PC-3 (cell line): Measurements from ENCODE around the gene CNDP1. TPM values are rescaled to one million over a fixed set of nuclear protein-coding genes. Genes with fewer than 3 reads are reported as not detected.

Experiments used
- ATAC-seq: fragments of 200-7000 bp; cut with Tn5 transposase; 2 replicates; pipeline ENCODE4 v1.9.1; 2020; ENCODE audit warnings: mild to moderate bottlenecking, moderate library complexity
- BruUV-seq: library from RNA; stranded (reverse); fragments of 400-500 nt; replicated peaks from 2 replicates; lab custom pipeline; 2021; lab: Mats Ljungman, UMichigan
- CTCF ChIA-PET: fragments of 300-600 bp; sonication (Branson Sonifier 250); formaldehyde crosslinking; loops from one replicate; lab custom pipeline; 2022; ENCODE audit warnings: antibody characterized with exemption; lab: Charles Lee
- POLR2A ChIA-PET: fragments of 300-600 bp; sonication (Branson Sonifier 250); formaldehyde crosslinking; loops from one replicate; lab custom pipeline; 2022; ENCODE audit warnings: antibody characterized with exemption; ENCODE audit not compliant: unreplicated experiment; lab: Charles Lee
- DNase-seq: peaks from one replicate; pipeline ENCODE4 v3.0.0-alpha.2; 2015
- H2AFZ ChIP-seq: fragments of 300-600 bp; sonication (generic); 2 replicates; pipeline ENCODE4 v1.6.0; 2016; ENCODE audit warnings: antibody characterized with exemption, low read length
- H3F3A ChIP-seq: fragments of 300-600 bp; sonication (generic); one replicate; pipeline ENCODE4 v1.6.0; 2017; ENCODE audit warnings: antibody characterized with exemption, low read length, control low read depth, mild to moderate bottlenecking; ENCODE audit not compliant: unreplicated experiment
- H3K27ac ChIP-seq: fragments of 300-600 bp; sonication (generic); 2 replicates; pipeline ENCODE4 v1.5.1; 2016; ENCODE audit warnings: mild to moderate bottlenecking, low read length
- H3K27me3 ChIP-seq: fragments of 300-600 bp; sonication (generic); 2 replicates; pipeline ENCODE4 v1.6.1; 2016; ENCODE audit warnings: low read length, mixed read lengths
- H3K36me3 ChIP-seq: fragments of 300-600 bp; sonication (generic); 2 replicates; pipeline ENCODE4 v1.6.1; 2016; ENCODE audit warnings: low read depth, mixed run types, low read length, mixed read lengths
- H3K4me1 ChIP-seq: fragments of 300-600 bp; sonication (generic); 2 replicates; pipeline ENCODE4 v1.5.1; 2016; ENCODE audit warnings: low read length; ENCODE audit not compliant: insufficient read depth
- H3K4me2 ChIP-seq: fragments of 300-600 bp; sonication (generic); 2 replicates; pipeline ENCODE4 v1.6.0; 2016; ENCODE audit warnings: low read length
- H3K4me3 ChIP-seq: fragments of 300-600 bp; sonication (generic); 2 replicates; pipeline ENCODE4 v1.5.1; 2016; ENCODE audit warnings: mild to moderate bottlenecking, low read length, mixed read lengths
- H3K79me2 ChIP-seq: fragments of 300-600 bp; sonication (generic); 2 replicates; pipeline ENCODE4 v1.6.1; 2017; ENCODE audit warnings: low read length, mixed read lengths
- H3K9ac ChIP-seq: fragments of 300-600 bp; sonication (generic); 2 replicates; pipeline ENCODE4 v1.6.0; 2016; ENCODE audit warnings: mild to moderate bottlenecking, low read length
- H3K9me2 ChIP-seq: fragments of 300-600 bp; sonication (generic); replicated peaks from 2 replicates; pipeline ENCODE4 v1.6.1; 2016; ENCODE audit warnings: mixed run types, low read length, mixed read lengths
- H3K9me3 ChIP-seq: fragments of 300-600 bp; sonication (generic); 2 replicates; pipeline ENCODE4 v1.6.1; 2016; ENCODE audit warnings: low read length, mixed read lengths
- H4K20me1 ChIP-seq: fragments of 300-600 bp; sonication (generic); 2 replicates; pipeline ENCODE4 v1.6.1; 2016; ENCODE audit warnings: low read length, mixed read lengths
- CTCF ChIP-seq: fragments of 300-600 bp; sonication (generic); conservative IDR thresholded peaks from 2 replicates; pipeline ENCODE4 v1.5.1; 2017; ENCODE audit warnings: antibody characterized with exemption, low read depth, mild to moderate bottlenecking, low read length
- EZH2 ChIP-seq: fragments of 300-600 bp; sonication (generic); IDR thresholded peaks from one replicate; pipeline ENCODE4 v1.6.1; 2017; ENCODE audit warnings: antibody characterized with exemption, mild to moderate bottlenecking, low read length; ENCODE audit not compliant: unreplicated experiment
- EZH2phosphoT487 ChIP-seq: fragments of 300-600 bp; sonication (generic); IDR thresholded peaks from 2 replicates; pipeline ENCODE4 v1.6.1; 2018; ENCODE audit warnings: mild to moderate bottlenecking, antibody characterized with exemption, low read length, borderline replicate concordance
- intact Hi-C: fragments of 100-400 bp; cut with micrococcal nuclease; formaldehyde crosslinking; loops from 2 replicates; pipeline ENCODE4 v1.9.0; 2023
- total RNA-seq: library from RNA; depleted of rRNA; stranded (reverse); fragments of >200 nt; gene quantifications from 2 replicates; pipeline ENCODE4 v1.2.3, GENCODE V29; 2014

Gene CNDP1
- total RNA-seq, 1 experiment from 2014 or later, result not detected

DNA sequence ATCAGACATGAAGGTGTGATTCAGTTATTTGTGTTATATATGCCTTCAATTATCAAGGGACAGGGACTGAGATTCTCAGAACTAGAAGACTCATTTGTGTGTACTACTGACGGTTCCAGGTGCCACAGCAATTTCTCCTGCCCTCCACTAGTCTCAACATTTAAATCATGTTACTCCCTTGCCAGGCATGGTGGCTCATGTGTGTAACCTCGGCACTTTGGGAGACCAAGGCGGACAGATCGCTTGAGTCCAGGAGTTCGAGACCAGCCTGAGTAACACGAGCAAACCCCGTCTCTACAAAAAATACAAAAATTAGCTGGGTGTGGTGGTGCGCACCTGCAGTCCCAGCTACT, 37.0 kb upstream of the CNDP1 start:
- TF ChIP-seq EZH2phosphoT487, result no peak
- no peak for TF ChIP-seq EZH2
- no peak for TF ChIP-seq CTCF
- H3K27me3 ChIP-seq, result no peaks in the 10 kb centered on the region
- H3K4me2 ChIP-seq, result peak overlapping the region; percentile 95
- DNase-seq (no peak), ATAC-seq (no peak)
- no peaks in the 10 kb centered on the region for H3K9me3 ChIP-seq
- no peak overlapping the region for H2AFZ ChIP-seq
- H3K27ac ChIP-seq, result no peak overlapping the region
- H3K9me2 ChIP-seq, result no peaks in the 10 kb centered on the region
- H4K20me1 ChIP-seq, result no peaks in the 10 kb centered on the region
- H3K79me2 ChIP-seq, result peaks cover 39% of the 10 kb centered on the region
- TSS peak; percentile 33 for BruUV-seq
- H3F3A ChIP-seq, result no peaks in the 10 kb centered on the region
- CTCF ChIA-PET, result no interaction called here
- H3K4me1 ChIP-seq, result peaks cover 34% of the 10 kb centered on the region
- peaks cover 9% of the 10 kb centered on the region; the same call in 1 of the 2 replicates for H3K36me3 ChIP-seq
- intact Hi-C loops, result loop anchor here (5.0 to 10.0 kb wide), 2 partner anchors 62 to 300 kb away; no protein-coding TSS in a partner anchor
- H3K9ac ChIP-seq, result peak overlapping the region; percentile 96
- peak overlapping the region; percentile 78 for H3K4me3 ChIP-seq
- POLR2A ChIA-PET, result no interaction called here

GRCh38 chr18:74497778-74498177, 36.5 kb upstream of the CNDP1 start:
- ATAC-seq (no peak), DNase-seq (no peak)
- no TSS peak for BruUV-seq
- Histone ChIP-seq H3K27me3 (no peaks in the 10 kb centered on the region), H3K9me3 (no peaks in the 10 kb centered on the region), H3K79me2 (peaks cover 39% of the 10 kb centered on the region), H3K4me1 (peaks cover 34% of the 10 kb centered on the region), H3K9me2 (no peaks in the 10 kb centered on the region), H3K4me2 (peak overlapping the region; percentile 95), H4K20me1 (no peaks in the 10 kb centered on the region), H3K4me3 (no peak overlapping the region), H3K36me3 (peaks cover 13% of the 10 kb centered on the region; the same call in 1 of the 2 replicates), H3K27ac (no peak overlapping the region), H3F3A (no peaks in the 10 kb centered on the region), H3K9ac (no peak overlapping the region), H2AFZ (no peak overlapping the region)
- intact Hi-C loops, result loop anchor here (5.0 to 10.0 kb wide), 2 partner anchors 63 to 300 kb away; no protein-coding TSS in a partner anchor
- POLR2A ChIA-PET, result no interaction called here
- CTCF ChIA-PET, result no interaction called here
- TF ChIP-seq EZH2phosphoT487, result no peak
- no peak for TF ChIP-seq EZH2
- no peak for TF ChIP-seq CTCF

DNA sequence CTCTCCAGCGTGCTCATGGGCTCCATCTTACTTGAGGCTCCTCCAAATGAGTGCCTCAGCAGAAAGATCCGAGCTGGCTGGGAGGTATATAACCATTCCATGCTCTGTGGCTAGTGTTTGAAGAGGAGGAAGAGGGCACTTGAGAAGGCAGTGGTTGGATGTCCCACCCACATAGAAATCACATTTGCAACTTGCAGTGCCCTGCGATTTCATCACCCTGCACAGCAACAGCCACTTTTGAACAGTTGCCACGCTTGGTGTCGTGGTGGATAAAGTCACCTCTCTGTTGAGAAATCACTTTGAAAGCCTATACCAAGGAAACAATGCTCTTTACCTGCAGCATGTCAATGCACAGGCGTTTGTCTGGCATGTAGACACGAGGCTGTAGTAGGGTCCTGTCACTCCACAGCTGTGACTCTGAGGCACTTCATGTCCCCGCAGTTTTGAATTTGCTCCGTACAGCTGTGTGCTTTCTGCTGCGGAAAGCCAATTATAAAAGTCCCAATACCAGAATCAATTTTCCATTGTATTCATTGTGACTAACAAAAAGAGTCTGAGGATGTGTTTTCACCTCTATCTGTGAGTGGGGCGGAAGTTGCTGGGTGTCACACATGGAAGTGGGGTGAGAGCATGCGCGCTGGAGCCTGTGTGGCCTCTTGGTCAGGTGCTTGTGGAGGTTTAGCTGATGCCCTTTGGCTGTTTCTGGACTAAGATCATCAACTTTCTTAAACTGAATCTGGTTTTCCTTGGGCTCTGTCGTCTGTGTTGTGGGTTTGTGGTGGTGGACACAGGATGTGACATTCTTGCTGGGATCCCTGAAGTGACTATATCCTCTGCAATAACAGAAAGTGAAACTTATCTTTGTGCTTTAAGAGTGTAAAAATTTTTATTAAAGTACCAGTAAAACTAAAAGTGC, 35.3 kb upstream of the CNDP1 start:
- H3K27me3 ChIP-seq, result no peaks in the 10 kb centered on the region
- TF ChIP-seq CTCF (no peak), EZH2 (no peak), EZH2phosphoT487 (no peak)
- H3K27ac ChIP-seq, result peak overlapping the region; percentile 21; the same call in 1 of the 2 replicates
- H2AFZ ChIP-seq, result peak overlapping the region; percentile 73
- H3K9me2 ChIP-seq, result no peaks in the 10 kb centered on the region
- peak overlapping the region; percentile 34 for H3K9ac ChIP-seq
- DNase-seq, result no peak
- peaks cover 39% of the 10 kb centered on the region for H3K79me2 ChIP-seq
- ATAC-seq, result no peak; the same call in 1 of the 2 replicates
- ChIA-PET CTCF (no interaction called here), POLR2A (no interaction called here)
- no peaks in the 10 kb centered on the region for H4K20me1 ChIP-seq
- H3K9me3 ChIP-seq, result no peaks in the 10 kb centered on the region
- peak overlapping the region; percentile 77 for H3K4me2 ChIP-seq
- H3K4me3 ChIP-seq, result peak overlapping the region; percentile 56
- intact Hi-C loops, result loop anchor here (1.0 to 10.0 kb wide), 3 partner anchors 53 to 302 kb away; no protein-coding TSS in a partner anchor
- peaks cover 13% of the 10 kb centered on the region; the same call in 1 of the 2 replicates for H3K36me3 ChIP-seq
- H3K4me1 ChIP-seq, result peaks cover 34% of the 10 kb centered on the region
- no peaks in the 10 kb centered on the region for H3F3A ChIP-seq
- TSS peak; percentile 49 for BruUV-seq
